SW480 (cell line): ENCODE data around the gene UBXN7.
"Not testable (repeated sequence)": the region's sequence is repeated elsewhere in the genome, so short reads cannot be mapped to it uniquely, and the experiment has no call there.

Experiments used
- DNase-seq: peaks from one replicate; pipeline ENCODE4 v3.0.0-alpha.2; 2016; ENCODE audit warnings: low spot score

UBXN7 gene

GRCh38 chr3:196418601-196419000 lies 13.6 kb downstream of the UBXN7 start:
- DNase-seq = no peak

DNA sequence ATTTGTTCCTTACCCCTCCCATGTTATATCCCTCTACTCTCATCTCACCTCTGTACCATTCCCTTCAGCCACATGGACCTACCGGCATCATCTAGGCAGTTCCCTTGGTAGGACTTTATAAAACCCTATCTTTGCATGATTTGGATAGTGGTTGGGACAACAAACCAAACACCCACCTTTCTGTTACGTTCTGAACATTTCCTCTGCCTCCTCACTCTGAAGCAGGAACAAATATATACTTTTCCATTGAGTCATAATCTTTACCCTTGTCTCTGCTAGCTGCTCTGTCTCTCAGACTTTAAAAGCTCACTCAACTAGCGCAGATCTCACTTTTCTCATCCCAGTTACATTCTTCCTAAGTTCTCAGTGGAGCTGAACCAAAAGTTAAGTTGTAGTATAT lies 17.8 kb downstream of the UBXN7 start:
- no peak for DNase-seq

DNA sequence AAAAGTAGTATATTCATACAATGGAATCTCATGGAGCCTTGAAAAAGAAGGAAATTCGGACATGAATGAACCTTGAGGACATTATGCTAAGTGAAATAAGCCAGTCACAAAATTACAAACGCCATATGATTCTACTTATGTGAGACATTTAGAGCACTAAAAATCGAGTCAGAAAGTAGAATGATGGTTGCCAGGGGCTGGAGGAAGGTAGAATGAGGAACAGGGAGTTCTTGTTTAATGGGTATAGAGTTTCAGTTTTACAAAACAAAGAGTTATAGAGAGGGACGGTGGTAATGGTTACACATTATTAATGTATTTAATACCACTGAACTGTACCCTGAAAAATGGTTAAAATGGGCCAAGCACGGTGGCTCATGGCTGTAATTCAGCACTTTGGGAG lies 19.5 kb downstream of the UBXN7 start:
- DNase-seq = no peak

DNA sequence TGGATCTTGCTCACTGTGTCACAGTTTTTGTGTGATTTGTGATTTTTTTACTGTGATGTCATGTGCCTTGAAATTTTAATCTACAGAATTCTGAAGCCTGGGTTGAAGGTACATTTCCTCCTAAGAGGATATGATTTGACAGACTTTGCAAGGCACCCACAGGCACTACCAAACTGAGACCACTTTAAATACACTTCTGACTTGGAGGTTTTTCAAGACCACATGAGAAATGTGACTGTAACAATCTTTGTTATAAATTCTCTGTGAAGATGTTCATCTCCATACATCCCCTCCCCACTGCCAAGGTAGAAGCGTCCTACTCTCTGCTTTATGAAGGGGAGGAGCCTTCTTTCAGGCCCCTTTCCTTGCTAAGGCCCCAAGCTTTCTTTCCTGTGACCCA lies 22.8 kb downstream of the UBXN7 start:
- DNase-seq = no peak

DNA sequence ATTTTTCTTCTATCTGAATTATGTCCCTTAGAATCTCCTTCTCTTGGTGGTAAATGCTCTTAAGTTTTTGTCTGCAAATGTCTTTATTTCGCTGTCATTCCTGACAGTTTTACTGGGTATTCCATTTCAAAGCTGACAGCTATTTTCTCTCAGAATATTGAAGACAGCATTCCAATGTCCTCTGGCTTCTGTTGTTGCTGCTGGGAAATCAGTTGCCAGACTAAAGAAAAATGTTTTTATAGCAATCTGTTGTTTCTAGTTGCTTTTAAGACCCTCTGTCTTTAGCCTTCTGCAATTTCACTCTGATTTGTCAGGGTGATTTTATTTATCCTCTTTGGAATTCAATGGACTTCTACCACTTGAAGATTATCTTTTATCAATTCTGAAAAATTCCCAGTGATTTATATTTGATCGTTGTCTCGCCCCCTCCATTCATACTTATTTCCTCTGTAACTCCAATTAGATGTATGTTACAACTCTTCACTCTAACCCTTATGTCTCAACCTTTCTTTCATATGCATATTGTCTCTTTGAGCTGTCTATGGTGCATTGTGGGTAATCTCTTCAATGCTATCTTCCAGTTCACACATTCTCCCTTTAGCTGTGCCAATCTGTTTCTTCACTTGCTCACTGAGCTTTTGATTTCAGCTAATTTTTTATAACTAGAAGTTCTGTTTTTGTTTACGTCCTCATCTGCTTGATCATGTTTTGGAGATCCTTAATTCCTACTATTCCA lies 23.5 kb downstream of the UBXN7 start:
- DNase-seq = no peak

- no peak for DNase-seq
Measured at GRCh38 chr3:196406811-196407470, 25.3 kb downstream of the UBXN7 start.

GRCh38 chr3:196400331-196400730 lies 31.9 kb downstream of the UBXN7 start:
- DNase-seq = no peak

- DNase-seq = peak; percentile 78
Measured at GRCh38 chr3:196399485-196399945, 32.7 kb downstream of the UBXN7 start.

GRCh38 chr3:196398782-196399181 lies 33.4 kb downstream of the UBXN7 start:
- DNase-seq = no peak

- DNase-seq = no peak
Measured at GRCh38 chr3:196397941-196398340, 34.3 kb downstream of the UBXN7 start.

GRCh38 chr3:196390116-196390515 lies 42.1 kb downstream of the UBXN7 start:
- DNase-seq = no peak

DNA sequence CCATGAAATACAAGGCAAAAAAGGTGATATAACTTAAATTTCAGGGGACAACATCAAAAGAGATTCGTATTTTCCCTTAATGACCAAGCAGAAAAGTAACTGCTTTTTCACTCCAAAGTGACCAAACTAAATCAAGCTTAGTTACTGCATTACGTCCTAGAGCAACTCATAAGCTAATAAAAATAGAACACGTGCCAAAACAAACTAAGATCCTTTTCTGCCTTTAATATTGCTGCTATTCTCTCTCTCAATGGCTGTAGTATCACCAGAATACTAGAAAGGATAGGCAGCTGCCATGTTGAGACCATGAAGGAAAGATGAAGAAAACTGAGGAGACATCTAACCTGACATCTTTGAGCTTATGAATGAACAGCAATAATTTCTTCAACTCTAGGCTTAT lies 43.3 kb downstream of the UBXN7 start:
- no peak for DNase-seq

GRCh38 chr3:196387941-196388340 lies 44.3 kb downstream of the UBXN7 start:
- not testable (repeated sequence) for DNase-seq

DNA sequence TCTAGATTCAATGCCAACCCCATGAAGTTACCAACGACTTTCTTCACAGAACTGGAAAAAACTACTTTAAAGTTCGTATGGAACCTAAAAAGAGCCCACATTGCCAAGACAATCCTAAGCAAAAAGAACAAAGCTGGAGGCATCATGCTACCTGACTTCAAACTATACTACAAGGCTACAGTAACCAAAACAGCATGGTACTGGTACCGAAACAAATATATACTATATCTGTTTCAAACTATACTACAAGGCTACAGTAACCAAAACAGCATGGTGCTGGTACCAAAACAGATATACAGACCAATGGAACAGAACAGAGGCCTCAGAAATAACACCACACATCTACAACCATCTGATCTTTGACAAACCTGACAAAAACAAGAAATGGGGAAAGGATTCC lies 45.4 kb downstream of the UBXN7 start:
- DNase-seq = not testable (repeated sequence)

DNA sequence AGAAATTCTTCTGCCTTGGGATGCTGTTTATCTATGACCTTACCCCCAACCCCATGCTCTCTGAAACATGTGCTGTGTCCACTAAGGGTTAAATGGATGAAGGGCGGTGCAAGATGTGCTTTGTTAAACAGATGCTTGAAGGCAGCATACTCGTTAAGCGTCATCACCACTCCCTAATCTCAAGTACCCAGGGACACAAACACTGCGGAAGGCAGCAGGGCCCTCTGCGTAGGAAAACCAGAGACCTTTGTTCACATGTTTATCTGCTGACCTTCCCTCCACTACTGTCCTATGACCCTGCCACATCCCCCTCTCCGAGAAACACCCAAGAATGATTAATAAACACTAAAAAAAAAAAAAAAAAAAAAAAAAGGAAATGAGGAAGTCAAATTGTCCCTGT lies 46.2 kb downstream of the UBXN7 start:
- not testable (repeated sequence) for DNase-seq

GRCh38 chr3:196385446-196385845 lies 46.8 kb downstream of the UBXN7 start:
- DNase-seq = not testable (repeated sequence)

DNA sequence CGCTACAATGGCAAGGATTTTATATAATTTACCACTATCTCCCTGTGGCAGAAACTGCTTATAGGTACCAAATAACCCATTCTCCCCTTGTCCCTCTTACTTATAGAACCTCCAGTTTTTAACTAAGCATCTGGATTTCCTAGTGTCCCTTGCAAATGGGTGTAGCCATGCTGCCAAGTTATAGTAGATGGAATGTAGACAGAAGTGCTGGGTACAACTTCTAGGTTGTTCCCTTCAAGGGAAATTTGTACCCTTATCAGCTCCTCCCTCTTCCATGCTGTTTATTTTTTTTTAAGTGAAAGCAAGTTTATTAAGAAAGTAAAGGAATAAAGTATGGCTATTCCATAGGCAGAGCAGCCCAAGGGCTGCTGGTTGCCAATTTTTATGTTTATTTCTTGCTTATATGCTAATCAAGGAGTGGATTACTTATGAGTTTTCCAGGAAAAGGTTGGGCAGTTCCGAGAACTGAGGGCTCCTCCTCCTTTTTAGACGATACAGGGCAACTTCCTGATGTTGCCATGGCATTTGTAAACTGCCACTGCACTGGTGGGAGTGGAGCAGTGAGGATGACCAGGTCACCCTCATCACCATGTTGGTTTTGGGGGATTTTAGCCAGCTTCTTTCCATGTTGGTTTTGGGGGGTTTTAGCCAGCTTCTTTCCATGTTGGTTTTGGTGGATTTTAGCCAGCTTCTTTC lies 53.9 kb downstream of the UBXN7 start:
- no peak for DNase-seq

DNA sequence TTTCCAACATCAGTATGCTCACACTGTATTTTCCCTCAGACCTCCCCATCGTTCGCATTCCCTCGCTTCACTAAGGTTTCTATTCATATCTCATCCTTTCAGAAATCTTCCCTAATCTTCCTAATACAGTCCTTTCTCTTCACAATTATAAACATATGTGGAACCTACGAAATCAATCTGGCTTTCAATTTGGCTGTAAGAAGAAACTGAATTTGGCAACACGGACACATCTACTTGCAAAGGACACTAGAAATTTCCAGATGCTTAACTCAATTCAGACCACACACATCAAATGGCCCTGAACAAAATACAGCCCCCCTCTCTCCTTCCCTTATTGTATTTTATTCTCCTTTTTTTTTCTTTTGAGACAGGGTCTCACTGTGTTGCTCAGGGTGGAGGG lies 54.9 kb downstream of the UBXN7 start:
- no peak for DNase-seq

GRCh38 chr3:196365736-196366135 lies 66.5 kb downstream of the UBXN7 start:
- DNase-seq = no peak

DNA sequence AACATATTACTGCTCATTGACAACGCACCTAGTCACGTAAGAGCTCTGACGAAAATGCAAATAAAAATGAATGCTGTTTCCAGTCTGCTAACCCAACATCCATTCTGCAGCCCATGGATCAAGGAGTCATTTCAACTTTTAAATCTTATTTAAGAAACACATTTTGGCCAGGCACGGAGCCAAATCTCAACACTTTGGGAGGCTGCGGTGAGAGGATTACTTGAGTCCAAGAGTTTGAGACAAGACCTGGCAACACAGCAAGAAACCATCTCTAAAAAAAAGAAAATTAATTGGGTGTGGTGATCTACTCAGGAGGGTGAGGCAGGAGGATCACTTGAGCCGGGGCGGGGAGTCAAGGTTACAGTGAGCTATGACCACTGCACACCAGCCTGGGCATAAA lies 71.6 kb downstream of the UBXN7 start:
- no peak for DNase-seq

GRCh38 chr3:196358540-196358939 lies 73.7 kb downstream of the UBXN7 start:
- not testable (repeated sequence) for DNase-seq

- DNase-seq = no peak
Measured at GRCh38 chr3:196357905-196358304, 74.3 kb downstream of the UBXN7 start.

DNA sequence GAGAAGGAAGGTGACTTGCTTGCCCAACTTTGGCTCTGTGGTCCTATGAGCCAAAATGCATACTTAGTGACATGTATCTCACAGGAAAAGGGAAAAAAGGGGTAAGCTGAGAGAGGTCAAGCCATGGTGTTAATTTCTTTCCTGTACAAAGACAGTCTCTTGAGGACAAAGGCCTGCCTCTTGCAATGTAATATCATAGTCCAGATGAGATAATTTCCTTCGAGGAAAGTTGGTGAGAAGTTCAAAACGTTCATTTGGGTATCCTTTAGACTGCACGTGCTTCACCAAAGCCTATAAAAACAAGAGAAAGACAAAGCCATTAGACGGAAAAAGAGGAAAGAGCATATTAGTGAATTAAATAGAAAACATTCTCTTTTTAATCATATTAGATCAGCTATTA lies 75.7 kb downstream of the UBXN7 start:
- DNase-seq = no peak
